Mucosa of descending colon (tissue), 3 donors: ENCODE results near the gene RAB1B. TPM values are rescaled to one million over a fixed set of nuclear protein-coding genes. Genes with fewer than 3 reads are reported as not detected.

Experiments used
- ATAC-seq: fragments of 200-7000 bp; cut with Tn5 transposase; one replicate; pipeline ENCODE4 v1.9.1; 2020; ENCODE audit warnings: mild to moderate bottlenecking, moderate library complexity
- DNase-seq, 3 donors: peaks; one replicate each; pipeline ENCODE4 v3.0.0-alpha.2; 2020
- H3K36me3 ChIP-seq: fragments of 200-600 bp; one replicate; pipeline ENCODE4 v1.8.0; 2021; ENCODE audit warnings: low read depth, mild to moderate bottlenecking
- H3K4me1 ChIP-seq: fragments of 200-600 bp; one replicate; pipeline ENCODE4 v1.8.0; 2021; ENCODE audit warnings: low read depth, mild to moderate bottlenecking
- H3K4me3 ChIP-seq: fragments of 200-600 bp; one replicate; pipeline ENCODE4 v1.8.0; 2021; ENCODE audit warnings: mild to moderate bottlenecking
- H3K9me3 ChIP-seq: fragments of 200-600 bp; one replicate; pipeline ENCODE4 v1.8.0; 2021; ENCODE audit warnings: mild to moderate bottlenecking
- intact Hi-C, 2 donors: fragments of 100-400 bp; cut with DNase I in 1 of 2; cut with micrococcal nuclease in 1 of 2; formaldehyde crosslinking; loops; one replicate each; pipeline versions ENCODE4 v1.11.0 to v1.11.1; 2022; cut with DNase I, micrococcal nuclease
- total RNA-seq, 3 donors: library from RNA; stranded (reverse); fragmentation: NEBNext Ultra II Directional in 2 of 3; extraction: Animal tissue kit (Norgen Biotek cat#: 25700) in 2 of 3; gene quantifications; one replicate each; pipeline versions ENCODE4 v1.2.1 to v1.2.4, GENCODE V29; 2021 to 2023
- TF ChIP-seq, protein P1 (sequence below): fragments of 200-600 bp; IDR thresholded peaks from one replicate; pipeline ENCODE4 v1.8.0; 2022; ENCODE audit warnings: antibody characterized with exemption, mild to moderate bottlenecking
- donor health status: DM: no; HTN: no; CAD: no; lungs with moderate emphysema.
- donor health status: DM: no; HTN: no; CAD: no.
- donor health status: DM: no; HTN: yes; CAD: no.

RAB1B gene
- total RNA-seq, 3 donors from 2014 or later: 154 to 210 (median 191) TPM

DNA sequence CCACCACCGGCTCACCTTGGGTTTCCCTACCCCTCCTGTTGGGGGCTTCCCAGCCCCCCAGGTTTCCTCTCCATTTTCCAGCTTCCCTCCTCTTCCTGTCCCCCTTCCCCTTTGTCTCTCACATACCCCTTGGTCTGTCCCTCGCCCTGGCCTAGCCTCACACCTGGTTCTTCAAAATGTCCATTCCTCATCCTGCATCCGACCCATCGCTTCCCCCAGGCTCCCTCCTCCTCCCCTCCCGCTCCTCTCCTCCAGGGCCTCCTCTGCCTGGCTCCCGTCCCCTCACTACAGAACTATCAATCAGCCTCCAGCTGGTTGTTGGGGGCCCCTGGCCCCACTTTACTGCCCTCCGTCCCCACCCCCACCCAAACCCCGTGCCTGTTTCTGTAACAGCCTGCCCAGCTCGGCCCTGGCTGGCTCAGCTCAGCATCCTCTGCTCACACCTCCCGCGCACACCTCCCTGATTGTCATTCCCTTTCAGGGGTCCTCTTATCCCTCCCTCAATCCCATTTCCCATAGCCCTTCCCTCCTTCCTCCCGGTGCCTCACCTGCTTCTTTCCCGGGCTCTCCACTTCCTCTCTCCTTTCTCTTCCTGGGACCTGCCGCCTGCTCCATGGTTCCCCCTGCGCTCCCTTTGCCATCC, 10.8 kb downstream of the RAB1B start:
- H3K9me3 ChIP-seq: no peaks in the 10 kb centered on the region
- H3K4me1 ChIP-seq: peaks cover 10% of the 10 kb centered on the region
- TF ChIP-seq, protein P1, sequence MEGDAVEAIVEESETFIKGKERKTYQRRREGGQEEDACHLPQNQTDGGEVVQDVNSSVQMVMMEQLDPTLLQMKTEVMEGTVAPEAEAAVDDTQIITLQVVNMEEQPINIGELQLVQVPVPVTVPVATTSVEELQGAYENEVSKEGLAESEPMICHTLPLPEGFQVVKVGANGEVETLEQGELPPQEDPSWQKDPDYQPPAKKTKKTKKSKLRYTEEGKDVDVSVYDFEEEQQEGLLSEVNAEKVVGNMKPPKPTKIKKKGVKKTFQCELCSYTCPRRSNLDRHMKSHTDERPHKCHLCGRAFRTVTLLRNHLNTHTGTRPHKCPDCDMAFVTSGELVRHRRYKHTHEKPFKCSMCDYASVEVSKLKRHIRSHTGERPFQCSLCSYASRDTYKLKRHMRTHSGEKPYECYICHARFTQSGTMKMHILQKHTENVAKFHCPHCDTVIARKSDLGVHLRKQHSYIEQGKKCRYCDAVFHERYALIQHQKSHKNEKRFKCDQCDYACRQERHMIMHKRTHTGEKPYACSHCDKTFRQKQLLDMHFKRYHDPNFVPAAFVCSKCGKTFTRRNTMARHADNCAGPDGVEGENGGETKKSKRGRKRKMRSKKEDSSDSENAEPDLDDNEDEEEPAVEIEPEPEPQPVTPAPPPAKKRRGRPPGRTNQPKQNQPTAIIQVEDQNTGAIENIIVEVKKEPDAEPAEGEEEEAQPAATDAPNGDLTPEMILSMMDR: no peak
- no peaks in the 10 kb centered on the region for H3K36me3 ChIP-seq
- DNase-seq: no peak
- no peak for ATAC-seq
- H3K4me3 ChIP-seq: no peak overlapping the region
- intact Hi-C loops: no loop called here

DNA sequence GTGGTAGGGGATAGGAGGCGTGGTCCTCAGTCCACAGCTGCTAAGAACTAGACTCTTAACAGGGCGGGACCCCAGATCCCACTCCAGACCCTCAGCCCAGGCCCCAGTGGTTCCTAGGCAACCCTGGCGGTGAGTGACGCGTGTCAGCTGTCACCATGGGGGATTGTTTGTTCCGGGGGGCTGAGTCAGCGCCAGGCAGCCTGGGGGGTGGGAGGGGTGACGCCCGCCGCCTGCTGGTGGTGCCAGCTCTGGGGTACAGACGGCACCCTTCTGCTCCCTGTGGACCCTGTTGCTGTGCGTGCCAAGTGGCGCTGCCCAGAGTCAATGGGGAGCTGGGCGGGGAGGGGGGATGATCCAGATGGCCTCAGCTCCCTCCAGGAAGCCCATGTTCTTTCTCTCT, 12.0 kb downstream of the RAB1B start:
- H3K4me3 ChIP-seq: no peak overlapping the region
- TF ChIP-seq, protein P1: no peak
- DNase-seq (no peak), ATAC-seq (no peak)
- intact Hi-C loops: no loop called here
- H3K9me3 ChIP-seq: no peaks in the 10 kb centered on the region
- no peaks in the 10 kb centered on the region for H3K36me3 ChIP-seq
- H3K4me1 ChIP-seq: peaks cover 10% of the 10 kb centered on the region

DNA sequence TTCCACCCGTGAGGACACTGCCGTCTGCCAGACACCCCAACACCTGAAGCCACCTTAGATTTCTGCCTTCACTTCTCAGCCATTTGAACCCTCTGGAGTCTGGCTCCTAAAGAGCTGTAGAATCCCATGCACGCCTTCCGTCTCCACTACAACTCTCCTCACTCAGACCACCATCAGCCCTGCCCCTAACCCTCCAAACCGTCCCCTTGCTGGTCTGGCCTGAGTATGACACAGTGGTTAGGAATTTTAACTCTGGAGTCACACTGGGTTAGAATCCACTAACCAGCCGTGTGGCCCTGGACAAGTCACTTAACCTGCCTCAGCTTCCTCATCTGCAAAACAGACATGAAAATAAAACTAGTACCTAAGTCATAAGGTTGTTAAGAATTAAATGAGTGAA, 12.6 kb downstream of the RAB1B start:
- no peak overlapping the region for H3K4me3 ChIP-seq
- TF ChIP-seq, protein P1: no peak
- H3K9me3 ChIP-seq: no peaks in the 10 kb centered on the region
- no peaks in the 10 kb centered on the region for H3K36me3 ChIP-seq
- ATAC-seq (no peak), DNase-seq (no peak)
- H3K4me1 ChIP-seq: peaks cover 10% of the 10 kb centered on the region
- intact Hi-C loops: no loop called here

DNA sequence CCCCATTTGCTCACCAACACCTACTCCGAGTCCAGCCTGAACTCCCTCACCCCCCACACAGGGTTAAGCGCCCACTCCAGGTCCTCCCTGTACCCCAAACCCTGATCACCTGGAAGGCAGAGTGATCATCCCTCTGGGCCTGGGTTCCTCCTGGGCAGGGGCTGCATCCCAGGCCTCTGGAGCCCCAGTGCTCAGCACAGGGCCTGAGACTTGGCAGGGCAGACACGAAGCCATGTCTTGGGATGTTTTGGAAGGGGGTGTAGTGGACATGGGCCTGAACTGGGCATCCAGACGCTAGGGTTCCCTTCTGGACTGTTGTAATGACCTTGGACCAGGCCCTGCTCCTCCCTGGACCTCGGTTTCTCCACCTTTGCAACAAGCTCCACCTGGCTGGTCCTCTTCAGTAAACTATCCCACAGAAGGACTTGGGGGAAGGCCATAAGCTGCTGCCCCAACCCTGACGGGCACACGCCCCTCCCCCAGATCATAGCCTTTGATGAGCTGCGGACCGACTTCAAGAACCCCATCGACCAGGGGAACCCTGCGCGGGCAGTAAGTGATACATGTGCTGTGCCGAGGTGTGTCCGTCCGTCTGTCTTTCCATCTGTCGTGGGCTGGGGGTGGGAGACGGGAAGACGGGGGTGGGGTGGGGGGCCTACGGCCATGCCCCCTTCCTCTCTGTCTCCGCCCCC, 13.5 kb downstream of the RAB1B start:
- TF ChIP-seq, protein P1: no peak
- peaks cover 10% of the 10 kb centered on the region for H3K4me1 ChIP-seq
- no peaks in the 10 kb centered on the region for H3K36me3 ChIP-seq
- no peak overlapping the region for H3K4me3 ChIP-seq
- no peaks in the 10 kb centered on the region for H3K9me3 ChIP-seq
- DNase-seq (no peak), ATAC-seq (no peak)
- intact Hi-C loops: no loop called here

DNA sequence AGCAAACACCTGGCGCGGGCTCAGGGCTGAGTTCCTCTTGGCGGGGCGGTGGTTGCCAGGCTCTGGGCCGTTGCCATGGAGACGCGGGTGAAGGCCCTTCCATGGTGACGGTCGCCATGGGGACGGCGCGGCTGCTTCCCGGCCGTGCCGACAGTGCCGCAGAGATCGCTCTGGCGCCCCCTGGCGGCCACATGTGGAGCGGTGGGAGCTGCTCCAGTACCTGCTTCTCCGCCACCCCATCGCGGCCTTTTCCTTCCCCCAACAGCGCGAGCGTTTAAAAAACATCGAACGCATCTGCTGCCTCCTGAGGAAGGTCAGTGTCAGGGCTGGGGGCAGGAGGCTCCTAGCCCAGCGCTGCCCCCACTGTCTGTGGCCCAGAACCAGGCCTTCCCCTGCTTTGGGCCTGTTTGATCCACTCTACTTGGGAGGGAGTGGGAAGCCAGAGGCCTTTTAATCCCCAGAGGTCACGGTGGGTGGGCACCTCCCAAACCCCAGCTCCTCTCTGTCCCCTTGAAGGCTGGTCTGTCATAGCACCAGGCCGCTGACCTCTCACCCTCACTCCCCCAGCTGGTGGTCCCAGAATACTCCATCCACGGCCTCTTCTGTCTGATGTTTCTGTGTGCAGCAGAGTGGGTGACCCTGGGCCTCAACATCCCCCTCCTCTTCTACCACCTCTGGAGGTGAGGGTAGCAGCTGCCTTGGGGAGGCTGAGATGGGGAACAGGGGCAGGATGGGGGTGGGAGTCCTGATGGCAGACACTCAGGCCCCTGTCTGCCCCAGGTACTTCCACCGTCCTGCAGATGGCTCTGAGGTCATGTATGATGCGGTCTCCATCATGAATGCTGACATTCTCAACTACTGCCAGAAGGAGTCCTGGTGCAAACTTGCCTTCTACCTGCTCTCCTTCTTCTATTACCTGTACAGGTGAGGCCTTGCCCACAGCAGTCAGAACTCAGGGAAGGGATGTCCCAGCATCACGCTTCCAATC, 14.3 kb downstream of the RAB1B start:
- intact Hi-C loops: no loop called here
- no peaks in the 10 kb centered on the region for H3K36me3 ChIP-seq
- peaks cover 11% of the 10 kb centered on the region for H3K4me1 ChIP-seq
- DNase-seq (peak; percentile 99 to 100 (median 99)), ATAC-seq (peak; percentile 96)
- TF ChIP-seq, protein P1: peak; percentile 98
- no peak overlapping the region for H3K4me3 ChIP-seq
- H3K9me3 ChIP-seq: no peaks in the 10 kb centered on the region
